Measurements from ENCODE around the gene TDRD9. TPM values are rescaled to one million over a fixed set of nuclear protein-coding genes. Genes with fewer than 3 reads are reported as not detected.

The TDRD9 gene
- total RNA-seq, 6 donors from 2014 or later = 3.1 to 7.9 (median 5.1) TPM

DNA sequence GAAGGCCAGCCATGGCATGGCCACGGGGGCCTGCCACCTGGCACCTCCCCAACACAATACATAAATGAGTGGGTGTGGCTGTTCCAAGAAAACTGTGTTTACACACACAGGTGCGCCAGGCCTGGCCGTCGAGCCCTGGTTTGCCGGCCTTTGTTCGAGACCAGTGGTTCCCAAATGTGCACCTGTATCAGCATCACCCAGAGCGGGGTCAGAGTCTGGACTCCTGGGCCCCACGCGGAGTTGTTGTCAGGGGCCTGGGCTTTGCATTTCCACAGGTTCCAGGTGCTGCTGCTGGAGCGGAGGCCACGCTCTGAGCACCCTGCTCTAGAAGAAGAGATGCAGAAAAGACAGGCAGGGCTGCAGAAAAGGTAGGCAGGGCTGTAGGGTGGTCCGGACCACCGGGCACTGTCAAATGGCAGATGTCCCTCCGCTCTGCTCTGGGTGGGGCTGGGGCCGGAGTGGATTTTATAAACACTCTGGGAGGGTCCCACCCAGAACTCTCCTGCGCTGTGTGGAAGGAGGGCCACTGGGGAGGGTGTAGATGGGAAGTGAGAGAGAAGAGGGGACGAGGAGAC lies 153.1 kb downstream of the TDRD9 start:
- H3K36me3 ChIP-seq = no peaks in the 10 kb centered on the region
- WGBS, 2 donors = 84 to 85% methylated on average over 8 to 17 of the region's 17 CpGs
- H3K9me3 ChIP-seq = no peaks in the 10 kb centered on the region
- H3K4me1 ChIP-seq = peaks cover 0 to 17% (median 13%) of the 10 kb centered on the region in 4 donors
- no peak overlapping the region for H3K27ac ChIP-seq
- H3K4me3 ChIP-seq = no peak overlapping the region
- ATAC-seq (ENCODE audit: low FRiP score in 2 of 2) = no peak
- H3K27me3 ChIP-seq = peaks cover 0 to 7% (median 3%) of the 10 kb centered on the region in 4 donors
- DNase-seq = peak; percentile 21 to 77
- TF ChIP-seq POLR2A (IDR thresholded peaks at IDR 0.05) (no peak), EP300 (IDR thresholded peaks at IDR 0.05) (no peak), CTCF (IDR thresholded peaks at IDR 0.05) (no peak), POLR2AphosphoS5 (IDR thresholded peaks at IDR 0.05) (no peak)

- WGBS, 2 donors = 82 to 87% methylated on average over 13 to 15 of the region's 15 CpGs
- peak in 1 of 2 donors; percentile 3 for ATAC-seq (ENCODE audit: low FRiP score in 2 of 2)
- DNase-seq = peak in 1 of 2 donors; percentile 49
These were observed 153.8 kb downstream of the TDRD9 start for GRCh38 chr14:104081951-104082464.

DNA sequence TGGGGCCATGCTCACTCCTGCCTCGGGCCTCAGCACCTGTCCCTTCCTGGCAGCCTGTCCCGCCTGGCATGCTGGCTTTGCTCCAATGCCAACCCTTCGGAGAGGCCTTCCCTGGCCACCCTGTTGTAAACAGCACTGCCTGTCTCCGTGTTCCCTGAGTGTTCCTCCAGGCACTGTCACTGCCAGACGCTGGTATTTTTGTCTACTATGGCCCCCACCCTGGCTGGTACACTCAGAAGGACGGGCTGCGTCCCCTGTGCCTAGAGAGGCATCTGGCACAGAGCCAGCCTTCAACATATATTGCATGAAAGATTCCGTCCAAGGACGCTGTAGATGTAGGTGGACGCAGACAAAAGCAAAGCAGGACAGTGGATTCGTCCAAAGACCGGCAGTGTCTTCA lies 154.6 kb downstream of the TDRD9 start:
- 50 to 68% methylated on average over 12 of the region's 12 CpGs for WGBS, 2 donors
- DNase-seq (peak; percentile 39 to 58), ATAC-seq (ENCODE audit: low FRiP score in 2 of 2) (no peak)
- Histone ChIP-seq H3K27ac (no peak overlapping the region), H3K9me3 (no peaks in the 10 kb centered on the region), H3K4me3 (no peak overlapping the region), H3K27me3 (peaks cover 0 to 9% (median 4%) of the 10 kb centered on the region in 4 donors), H3K36me3 (no peaks in the 10 kb centered on the region), H3K4me1 (peaks cover 0 to 18% (median 13%) of the 10 kb centered on the region in 4 donors)
- TF ChIP-seq POLR2AphosphoS5 (IDR thresholded peaks at IDR 0.05) (no peak), EP300 (IDR thresholded peaks at IDR 0.05) (no peak), CTCF (IDR thresholded peaks at IDR 0.05) (no peak), POLR2A (IDR thresholded peaks at IDR 0.05) (no peak)

More at GRCh38 chr14:104081951-104082464, 153.8 kb downstream of the TDRD9 start:
- no peak for TF ChIP-seq CTCF (IDR thresholded peaks at IDR 0.05)
- no peak for TF ChIP-seq POLR2A (IDR thresholded peaks at IDR 0.05)
- TF ChIP-seq EP300 (IDR thresholded peaks at IDR 0.05) = no peak
- no peak for TF ChIP-seq POLR2AphosphoS5 (IDR thresholded peaks at IDR 0.05)
- peaks cover 0 to 18% (median 13%) of the 10 kb centered on the region in 4 donors for H3K4me1 ChIP-seq
- H3K9me3 ChIP-seq = no peaks in the 10 kb centered on the region
- no peaks in the 10 kb centered on the region for H3K36me3 ChIP-seq
- no peak overlapping the region for H3K4me3 ChIP-seq
- H3K27me3 ChIP-seq = peaks cover 0 to 9% (median 4%) of the 10 kb centered on the region in 4 donors
- H3K27ac ChIP-seq = no peak overlapping the region

GRCh38 chr14:104084251-104085002 lies 156.2 kb downstream of the TDRD9 start:
- H3K36me3 ChIP-seq = no peaks in the 10 kb centered on the region
- WGBS, 2 donors = 63 to 73% methylated on average over 14 to 16 of the region's 16 CpGs
- peak overlapping the region in 3 of 4 donors; percentile 2 to 49 (median 30) for H3K27ac ChIP-seq
- peaks cover 0 to 9% (median 4%) of the 10 kb centered on the region in 4 donors for H3K27me3 ChIP-seq
- H3K9me3 ChIP-seq = no peaks in the 10 kb centered on the region
- TF ChIP-seq POLR2A (IDR thresholded peaks at IDR 0.05) = no peak
- TF ChIP-seq POLR2AphosphoS5 (IDR thresholded peaks at IDR 0.05) = no peak
- no peak for TF ChIP-seq CTCF (IDR thresholded peaks at IDR 0.05)
- TF ChIP-seq EP300 (IDR thresholded peaks at IDR 0.05) = no peak
- DNase-seq (peak in 1 of 2 donors; percentile 54), ATAC-seq (ENCODE audit: low FRiP score in 2 of 2) (peak in 1 of 2 donors; percentile 1)
- peak overlapping the region in 1 of 4 donors; percentile 6 for H3K4me3 ChIP-seq
- peaks cover 0 to 18% (median 11%) of the 10 kb centered on the region in 4 donors for H3K4me1 ChIP-seq
